Measurements from ENCODE around the gene WDFY1. TPM values are rescaled to one million over a fixed set of nuclear protein-coding genes. Genes with fewer than 3 reads are reported as not detected.
A peak's percentile ranks its signal among the peaks of the same experiment; 100 is the strongest.

Gene WDFY1
- total and polyA plus RNA-seq, 9 of the 15 experiments (the other 6 are each of a cell fraction or from before 2014, with no cell fraction given), result 5.4 to 27.6 (median 17.5) TPM

DNA sequence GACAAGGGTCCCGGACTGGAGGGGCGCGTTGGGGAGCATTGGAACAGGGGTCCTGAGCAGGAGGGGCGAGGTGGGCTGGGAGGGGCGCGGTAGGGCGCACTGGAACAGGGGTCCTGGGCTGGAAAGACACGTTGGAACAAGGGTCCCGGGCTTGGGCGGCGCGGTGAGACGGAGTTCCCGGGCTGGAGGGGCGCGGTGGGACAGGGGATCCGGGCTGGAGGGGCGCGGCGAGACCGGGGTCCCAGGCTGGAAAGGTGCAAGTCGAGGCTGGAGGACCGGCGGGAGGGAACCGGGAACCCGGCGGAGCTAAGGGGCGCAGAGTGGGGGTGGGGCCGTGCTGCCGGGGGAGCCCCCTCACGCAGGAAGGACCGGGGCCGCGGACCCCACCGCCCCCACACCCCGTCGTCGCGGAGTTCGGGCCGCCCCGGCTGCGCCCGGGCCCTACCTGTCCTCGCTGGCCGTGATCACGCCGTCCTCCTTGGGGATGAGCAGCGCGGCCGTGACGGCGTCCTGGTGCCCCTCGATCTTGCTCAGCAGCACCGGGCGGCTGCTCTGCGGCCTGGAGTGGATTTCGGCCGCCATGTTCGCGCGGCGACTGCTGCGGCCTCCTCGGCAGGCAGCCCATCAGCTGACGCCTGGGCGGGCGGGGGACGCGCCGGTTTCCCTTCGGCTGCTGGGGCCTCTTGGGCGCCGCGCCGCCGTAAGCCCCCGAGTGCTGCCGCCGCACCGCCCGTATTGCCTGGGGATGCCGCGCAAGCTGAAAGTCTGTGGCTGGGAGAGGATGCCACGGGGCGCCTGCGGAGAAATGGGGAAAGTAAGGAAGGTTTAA is at the start of gene WDFY1 (continued):
- TF ChIP-seq, protein P1, sequence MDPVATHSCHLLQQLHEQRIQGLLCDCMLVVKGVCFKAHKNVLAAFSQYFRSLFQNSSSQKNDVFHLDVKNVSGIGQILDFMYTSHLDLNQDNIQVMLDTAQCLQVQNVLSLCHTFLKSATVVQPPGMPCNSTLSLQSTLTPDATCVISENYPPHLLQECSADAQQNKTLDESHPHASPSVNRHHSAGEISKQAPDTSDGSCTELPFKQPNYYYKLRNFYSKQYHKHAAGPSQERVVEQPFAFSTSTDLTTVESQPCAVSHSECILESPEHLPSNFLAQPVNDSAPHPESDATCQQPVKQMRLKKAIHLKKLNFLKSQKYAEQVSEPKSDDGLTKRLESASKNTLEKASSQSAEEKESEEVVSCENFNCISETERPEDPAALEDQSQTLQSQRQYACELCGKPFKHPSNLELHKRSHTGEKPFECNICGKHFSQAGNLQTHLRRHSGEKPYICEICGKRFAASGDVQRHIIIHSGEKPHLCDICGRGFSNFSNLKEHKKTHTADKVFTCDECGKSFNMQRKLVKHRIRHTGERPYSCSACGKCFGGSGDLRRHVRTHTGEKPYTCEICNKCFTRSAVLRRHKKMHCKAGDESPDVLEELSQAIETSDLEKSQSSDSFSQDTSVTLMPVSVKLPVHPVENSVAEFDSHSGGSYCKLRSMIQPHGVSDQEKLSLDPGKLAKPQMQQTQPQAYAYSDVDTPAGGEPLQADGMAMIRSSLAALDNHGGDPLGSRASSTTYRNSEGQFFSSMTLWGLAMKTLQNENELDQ (CRISPR knock-in tag; IDR thresholded peaks at IDR 0.05; ENCODE audit: borderline replicate concordance), result no peak
- no peak for TF ChIP-seq HIVEP1 (CRISPR knock-in tag; IDR thresholded peaks at IDR 0.05)
- 0 out of 2 replicates have a peak, but pooled peaks have one; percentile 45 for TF ChIP-seq LCOR (CRISPR knock-in tag; IDR thresholded peaks at IDR 0.05)
- TF ChIP-seq TAF1 (IDR thresholded peaks at IDR 0.05; ENCODE audit: control insufficient read depth, extremely low read depth, insufficient read depth, low read length, severe bottlenecking), result peak; percentile 69
- no peak for TF ChIP-seq ETS2 (tag; IDR thresholded peaks at IDR 0.05; ENCODE audit: borderline replicate concordance, poor library complexity, severe bottlenecking)
- no peak for TF ChIP-seq NFE2L1 (tag; IDR thresholded peaks at IDR 0.05; ENCODE audit: borderline replicate concordance, low read depth)
- no peak for TF ChIP-seq MYBL2 (IDR thresholded peaks at IDR 0.05; ENCODE audit: low read depth)
- TF ChIP-seq MYBL2 (CRISPR knock-in tag; IDR thresholded peaks at IDR 0.05; ENCODE audit: borderline replicate concordance), result no peak
- no peak for TF ChIP-seq HLTF (IDR thresholded peaks at IDR 0.05)
- TF ChIP-seq MYC (IDR thresholded peaks at IDR 0.05; ENCODE audit: low read depth, low read length), result peak; percentile 52
- no peak for TF ChIP-seq MYC (CRISPR knock-in tag; IDR thresholded peaks at IDR 0.05; ENCODE audit: borderline replicate concordance, low read depth)
- no peak for TF ChIP-seq ZNF717 (CRISPR knock-in tag; IDR thresholded peaks at IDR 0.05)
- TF ChIP-seq CCAR2 (IDR thresholded peaks at IDR 0.05; ENCODE audit: low read depth, low read length), result no peak
- peak; percentile 95 for TF ChIP-seq POLR2G (IDR thresholded peaks at IDR 0.05; ENCODE audit: low read depth, low read length)
- no peak for TF ChIP-seq ARID1B (IDR thresholded peaks at IDR 0.05)
- TF ChIP-seq, protein P2, sequence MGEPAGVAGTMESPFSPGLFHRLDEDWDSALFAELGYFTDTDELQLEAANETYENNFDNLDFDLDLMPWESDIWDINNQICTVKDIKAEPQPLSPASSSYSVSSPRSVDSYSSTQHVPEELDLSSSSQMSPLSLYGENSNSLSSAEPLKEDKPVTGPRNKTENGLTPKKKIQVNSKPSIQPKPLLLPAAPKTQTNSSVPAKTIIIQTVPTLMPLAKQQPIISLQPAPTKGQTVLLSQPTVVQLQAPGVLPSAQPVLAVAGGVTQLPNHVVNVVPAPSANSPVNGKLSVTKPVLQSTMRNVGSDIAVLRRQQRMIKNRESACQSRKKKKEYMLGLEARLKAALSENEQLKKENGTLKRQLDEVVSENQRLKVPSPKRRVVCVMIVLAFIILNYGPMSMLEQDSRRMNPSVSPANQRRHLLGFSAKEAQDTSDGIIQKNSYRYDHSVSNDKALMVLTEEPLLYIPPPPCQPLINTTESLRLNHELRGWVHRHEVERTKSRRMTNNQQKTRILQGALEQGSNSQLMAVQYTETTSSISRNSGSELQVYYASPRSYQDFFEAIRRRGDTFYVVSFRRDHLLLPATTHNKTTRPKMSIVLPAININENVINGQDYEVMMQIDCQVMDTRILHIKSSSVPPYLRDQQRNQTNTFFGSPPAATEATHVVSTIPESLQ (CRISPR knock-in tag; IDR thresholded peaks at IDR 0.05), result no peak
- peak; percentile 28 for TF ChIP-seq TAF9B (IDR thresholded peaks at IDR 0.05; ENCODE audit: partially characterized antibody)
- no peak for TF ChIP-seq FOXA1 (IDR thresholded peaks at IDR 0.05; ENCODE audit: borderline replicate concordance)
- peak; percentile 80 to 86; a peak in 2 of 4 replicates for TF ChIP-seq SIN3A (IDR thresholded peaks at IDR 0.05; ENCODE audit: borderline replicate concordance in 2 of 2, control insufficient read depth in 1 of 2, low read depth in 2 of 2, low read length in 2 of 2)
- TF ChIP-seq, protein P3, sequence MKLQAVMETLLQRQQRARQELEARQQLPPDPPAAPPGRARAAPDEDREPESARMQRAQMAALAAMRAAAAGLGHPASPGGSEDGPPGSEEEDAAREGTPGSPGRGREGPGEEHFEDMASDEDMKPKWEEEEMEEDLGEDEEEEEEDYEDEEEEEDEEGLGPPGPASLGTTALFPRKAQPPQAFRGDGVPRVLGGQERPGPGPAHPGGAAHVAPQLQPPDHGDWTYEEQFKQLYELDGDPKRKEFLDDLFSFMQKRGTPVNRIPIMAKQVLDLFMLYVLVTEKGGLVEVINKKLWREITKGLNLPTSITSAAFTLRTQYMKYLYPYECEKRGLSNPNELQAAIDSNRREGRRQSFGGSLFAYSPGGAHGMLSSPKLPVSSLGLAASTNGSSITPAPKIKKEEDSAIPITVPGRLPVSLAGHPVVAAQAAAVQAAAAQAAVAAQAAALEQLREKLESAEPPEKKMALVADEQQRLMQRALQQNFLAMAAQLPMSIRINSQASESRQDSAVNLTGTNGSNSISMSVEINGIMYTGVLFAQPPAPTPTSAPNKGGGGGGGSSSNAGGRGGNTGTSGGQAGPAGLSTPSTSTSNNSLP (IDR thresholded peaks at IDR 0.05; ENCODE audit: borderline replicate concordance, low read depth, low read length), result no peak
- TF ChIP-seq TARDBP (IDR thresholded peaks at IDR 0.05), result no peak; the same call in 1 of the 2 replicates
- no peak for TF ChIP-seq PPARD (CRISPR knock-in tag; IDR thresholded peaks at IDR 0.05)

Measured in K562 (cell line).